ENCODE measurements around the gene KRTAP9-1.
"Not testable (repeated sequence)": the region's sequence is repeated elsewhere in the genome, so short reads cannot be mapped to it uniquely, and the experiment has no call there.

The KRTAP9-1 gene, protein sequence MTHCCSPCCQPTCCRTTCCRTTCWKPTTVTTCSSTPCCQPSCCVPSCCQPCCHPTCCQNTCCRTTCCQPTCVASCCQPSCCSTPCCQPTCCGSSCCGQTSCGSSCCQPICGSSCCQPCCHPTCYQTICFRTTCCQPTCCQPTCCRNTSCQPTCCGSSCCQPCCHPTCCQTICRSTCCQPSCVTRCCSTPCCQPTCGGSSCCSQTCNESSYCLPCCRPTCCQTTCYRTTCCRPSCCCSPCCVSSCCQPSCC

DNA sequence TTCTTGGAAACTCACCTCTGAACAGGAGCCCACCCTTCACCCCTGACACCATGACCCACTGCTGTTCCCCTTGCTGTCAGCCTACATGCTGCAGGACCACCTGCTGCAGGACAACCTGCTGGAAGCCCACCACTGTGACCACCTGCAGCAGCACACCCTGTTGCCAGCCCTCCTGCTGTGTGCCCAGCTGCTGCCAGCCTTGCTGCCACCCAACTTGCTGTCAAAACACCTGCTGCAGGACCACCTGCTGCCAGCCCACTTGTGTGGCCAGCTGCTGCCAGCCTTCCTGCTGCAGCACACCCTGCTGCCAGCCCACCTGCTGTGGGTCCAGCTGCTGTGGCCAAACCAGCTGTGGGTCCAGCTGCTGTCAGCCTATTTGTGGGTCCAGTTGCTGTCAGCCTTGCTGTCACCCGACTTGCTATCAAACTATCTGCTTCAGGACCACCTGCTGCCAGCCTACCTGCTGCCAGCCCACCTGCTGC is at the start of gene KRTAP9-1:
KRTAP9-1 (plus strand) TSS at position 51 of the 482 bp plus-strand sequence; CDS start at position 51, 0 bp downstream.
- not testable (repeated sequence) for DNase-seq

DNA sequence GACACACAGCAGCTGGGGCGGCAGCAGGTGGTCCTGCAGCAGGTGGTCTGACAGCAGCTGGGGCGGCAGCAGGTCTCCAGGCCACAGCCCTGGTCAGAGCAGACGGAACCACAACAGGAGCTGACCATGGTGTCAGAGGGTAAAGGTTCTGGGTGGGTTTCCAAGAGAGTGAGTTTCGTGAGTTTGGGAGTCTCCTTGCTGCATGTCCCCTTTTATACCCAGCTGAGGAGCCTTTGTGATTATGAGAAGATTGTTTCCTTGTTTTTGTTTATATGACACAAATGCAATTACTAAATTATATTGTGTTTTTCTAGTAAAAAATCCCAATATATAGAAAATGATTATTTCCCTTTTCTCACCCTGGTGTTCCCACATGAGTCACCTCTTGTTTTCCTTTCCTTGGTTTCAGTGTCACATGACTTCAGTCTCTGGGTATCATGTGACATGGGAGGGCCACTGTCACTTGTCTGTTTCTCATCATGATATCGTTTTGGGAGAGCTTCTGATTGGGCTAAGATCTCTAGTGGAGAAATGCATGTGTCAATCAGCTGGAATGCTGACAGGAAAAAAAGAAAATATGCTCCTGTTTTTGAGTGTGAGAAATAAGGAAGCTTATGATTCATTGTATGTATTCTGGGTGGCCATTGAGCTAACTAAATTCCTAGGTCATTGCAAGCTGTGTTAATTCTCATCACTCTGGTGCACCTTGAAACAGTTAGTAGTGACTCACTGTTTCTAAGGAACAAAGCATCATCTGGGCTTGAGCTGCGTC is 49.1 kb upstream of the KRTAP9-1 start, which contains the start of gene KRTAP4-6:
KRTAP4-6 (minus strand) TSS at position 185 of the 772 bp plus-strand sequence; CDS start at position 128, 57 bp downstream.
- DNase-seq, result no peak

DNA sequence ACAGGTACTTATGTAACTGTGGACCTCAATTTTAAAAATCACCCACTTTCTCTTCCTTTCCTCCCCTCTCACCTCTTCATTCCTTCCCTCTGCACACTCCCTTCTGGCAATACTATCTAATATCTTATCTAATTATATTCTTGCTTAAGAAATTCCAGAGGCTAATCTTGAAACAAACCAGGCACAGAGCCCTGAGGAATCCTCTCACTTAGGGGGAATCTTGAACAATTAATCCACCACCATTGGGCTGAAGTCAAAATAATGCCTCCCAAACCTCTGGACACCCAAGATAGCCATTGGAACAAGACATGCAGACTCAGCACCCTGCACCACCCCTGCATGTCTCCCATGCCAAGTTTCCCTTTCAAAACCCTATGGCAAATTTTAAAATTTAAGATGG is 48.3 kb upstream of the KRTAP9-1 start:
- no peak for DNase-seq

DNA sequence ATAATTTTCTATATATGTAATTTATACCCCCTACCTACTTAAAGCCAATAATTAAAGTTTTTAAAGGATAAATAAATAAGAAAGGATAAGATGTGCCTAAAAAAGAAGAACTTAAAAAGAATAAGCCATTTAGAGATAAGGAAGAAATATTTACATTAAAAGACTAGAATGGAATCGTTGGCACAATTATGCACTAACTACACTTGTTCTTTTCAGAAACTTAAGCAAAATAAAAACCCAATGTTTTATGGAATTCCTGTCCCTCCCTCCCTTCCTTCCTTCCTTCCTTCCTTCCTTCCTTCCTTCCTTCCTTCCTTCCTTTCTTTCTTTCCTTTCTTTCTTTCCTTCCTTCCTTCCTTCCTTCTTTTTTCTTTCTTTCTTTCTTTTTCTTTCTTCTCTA is 44.8 kb upstream of the KRTAP9-1 start:
- no peak for DNase-seq

DNA sequence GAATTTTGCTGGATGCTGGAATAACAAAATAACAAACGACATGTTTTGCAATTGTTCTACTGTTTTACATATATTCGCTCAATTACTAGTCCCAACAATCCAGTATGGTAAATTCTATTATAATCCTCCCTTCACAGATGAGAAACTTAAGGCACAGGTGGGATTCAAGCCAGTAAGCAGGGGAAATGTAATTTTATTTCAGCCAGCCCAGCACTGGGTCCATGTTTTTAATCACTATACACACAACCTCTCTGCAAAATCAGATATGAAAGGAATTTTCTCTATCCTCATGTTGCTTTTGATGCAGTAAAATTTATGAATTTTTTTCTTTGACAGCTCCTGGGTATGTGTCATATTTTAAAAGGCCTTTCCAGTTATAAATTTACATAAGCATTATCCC is 44.4 kb upstream of the KRTAP9-1 start:
- no peak for DNase-seq

DNA sequence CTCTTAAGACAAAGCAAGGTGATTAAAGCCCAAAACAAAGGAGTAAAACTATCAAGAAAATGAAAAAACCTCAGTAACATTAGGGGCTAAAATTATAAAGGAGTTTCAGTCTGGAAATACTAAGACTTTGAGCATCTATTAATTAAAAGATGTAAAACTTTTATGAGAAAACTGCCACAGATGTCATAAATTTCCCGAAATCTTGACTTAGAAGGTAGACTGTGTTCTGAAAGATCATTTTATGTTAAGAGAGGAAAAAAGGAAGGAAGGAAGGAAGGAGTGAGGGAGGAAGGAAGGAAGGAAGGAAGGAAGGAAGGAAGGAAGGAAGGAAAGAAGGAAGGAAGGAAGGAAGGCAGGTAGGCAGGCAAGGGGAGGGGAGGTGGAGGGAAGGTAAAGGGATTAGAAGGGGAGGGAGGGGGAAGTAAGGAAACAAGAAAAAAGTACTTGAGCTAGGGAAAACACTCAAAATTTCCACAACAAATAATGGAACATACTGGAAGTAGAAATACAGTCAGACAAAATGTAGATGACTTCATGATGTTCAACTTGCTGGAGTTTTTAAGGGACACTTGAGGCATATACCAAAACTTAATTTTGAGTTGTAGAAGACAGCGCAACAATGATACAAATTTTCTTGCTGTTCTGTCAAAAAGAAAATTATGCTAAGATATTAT is 42.0 kb upstream of the KRTAP9-1 start:
- DNase-seq, result no peak

DNA sequence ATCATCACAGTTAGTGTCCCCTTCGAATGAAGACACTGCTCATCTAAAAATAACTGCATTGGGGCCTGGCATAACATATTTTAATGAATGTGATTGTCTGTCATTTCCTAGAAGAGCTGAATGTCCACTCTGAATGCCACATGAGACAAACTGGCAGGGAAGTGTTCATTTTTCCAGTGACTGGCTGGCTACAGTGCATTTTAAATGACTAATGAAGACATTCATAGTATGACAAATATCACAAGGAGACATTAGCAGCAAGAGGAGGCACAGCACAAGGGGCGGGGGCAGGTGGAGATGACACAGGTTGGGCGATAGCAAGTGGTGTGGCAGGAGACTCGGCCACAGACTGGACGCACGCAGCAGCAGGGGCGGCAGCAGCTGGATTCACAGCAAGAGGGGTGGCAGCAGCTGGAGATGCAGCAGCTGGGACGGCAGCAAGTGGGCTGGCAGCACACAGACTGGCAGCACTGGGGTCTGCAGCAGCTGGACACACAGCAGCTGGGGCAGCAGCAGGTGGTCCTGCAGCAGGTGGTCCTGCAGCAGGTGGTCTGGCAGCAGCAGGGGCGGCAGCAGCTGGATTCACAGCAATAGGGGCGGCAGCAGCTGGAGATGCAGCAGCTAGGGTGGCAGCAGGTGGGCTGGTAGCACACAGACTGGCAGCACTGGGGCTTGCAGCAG is 40.6 kb upstream of the KRTAP9-1 start:
- not testable (repeated sequence) for DNase-seq

DNA sequence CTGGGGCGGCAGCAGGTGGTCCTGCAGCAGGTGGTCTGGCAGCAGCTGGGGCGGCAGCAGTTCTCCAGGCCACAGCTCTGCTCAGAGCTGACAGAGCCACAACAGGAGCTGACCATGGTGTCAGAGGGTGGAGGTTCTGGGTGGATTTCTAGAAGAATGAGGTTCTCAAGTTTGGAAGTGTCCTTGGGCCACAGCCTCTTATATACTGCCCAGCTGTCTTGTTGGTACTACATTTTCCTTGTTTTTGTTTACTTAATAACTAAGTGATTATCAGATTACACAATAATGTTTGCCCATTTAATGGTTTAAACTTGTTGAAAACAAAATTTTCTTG is 40.1 kb upstream of the KRTAP9-1 start, which contains the start of gene KRTAP4-5:
KRTAP4-5 (minus strand) TSS at position 174 of the 334 bp plus-strand sequence; CDS start at position 116, 58 bp downstream.
- DNase-seq, result no peak

DNA sequence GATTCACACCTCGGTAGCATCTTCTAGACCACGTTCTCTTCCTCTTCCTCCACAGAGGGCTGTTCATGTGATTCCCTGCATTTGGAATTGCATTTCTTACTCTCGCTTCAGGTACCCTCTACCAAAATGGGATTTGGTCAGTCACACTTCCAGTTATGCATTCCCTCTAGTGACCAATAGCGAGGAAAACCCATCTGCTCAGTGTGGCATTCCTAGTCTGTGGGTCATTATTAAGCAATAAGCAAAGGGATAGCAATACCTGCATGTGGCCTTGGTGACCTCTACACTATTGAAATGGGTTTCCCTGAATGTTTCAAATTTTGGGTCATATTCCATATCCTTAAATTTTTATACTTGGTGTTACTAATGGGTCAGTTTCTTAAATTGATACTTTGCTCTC is 39.7 kb upstream of the KRTAP9-1 start:
- no peak for DNase-seq

DNA sequence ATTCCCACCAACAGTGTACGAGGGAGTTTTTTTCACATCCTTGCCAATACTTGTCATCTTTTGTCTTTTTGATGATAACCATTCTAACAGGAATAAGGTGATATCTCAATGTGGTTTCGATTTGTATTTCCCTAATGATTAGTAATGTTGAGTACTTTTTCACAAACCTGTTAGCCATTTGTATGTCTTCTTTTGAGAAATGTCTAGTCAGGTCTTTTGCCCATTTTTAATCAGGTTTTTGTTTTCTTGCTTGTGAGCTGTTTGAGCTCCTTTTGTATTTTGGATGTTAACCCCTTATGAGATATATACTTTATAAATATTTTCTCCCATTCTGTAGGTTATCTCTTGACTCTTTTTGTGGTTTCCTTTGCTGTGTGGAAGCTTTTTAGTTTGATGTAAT is 38.2 kb upstream of the KRTAP9-1 start:
- no peak for DNase-seq

DNA sequence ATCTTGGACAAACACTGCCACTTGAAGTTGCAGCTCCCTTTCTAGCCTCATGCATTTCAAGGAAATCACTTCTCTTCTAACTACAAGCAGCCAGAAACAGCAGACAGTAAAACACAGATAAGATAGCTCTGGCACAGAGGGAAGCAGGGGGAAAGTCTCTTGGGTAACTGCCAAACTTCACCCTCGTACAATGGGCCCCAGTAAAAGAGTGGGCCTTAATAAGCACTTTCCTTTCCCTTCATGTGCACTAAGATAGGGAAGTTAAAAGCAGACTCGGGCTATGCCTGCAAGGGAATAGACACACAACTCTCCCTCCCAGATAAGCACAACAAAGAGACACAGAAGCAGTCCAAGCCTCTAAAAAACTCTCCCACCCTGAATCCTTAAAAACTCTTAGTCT is 35.8 kb upstream of the KRTAP9-1 start:
- DNase-seq, result no peak

DNA sequence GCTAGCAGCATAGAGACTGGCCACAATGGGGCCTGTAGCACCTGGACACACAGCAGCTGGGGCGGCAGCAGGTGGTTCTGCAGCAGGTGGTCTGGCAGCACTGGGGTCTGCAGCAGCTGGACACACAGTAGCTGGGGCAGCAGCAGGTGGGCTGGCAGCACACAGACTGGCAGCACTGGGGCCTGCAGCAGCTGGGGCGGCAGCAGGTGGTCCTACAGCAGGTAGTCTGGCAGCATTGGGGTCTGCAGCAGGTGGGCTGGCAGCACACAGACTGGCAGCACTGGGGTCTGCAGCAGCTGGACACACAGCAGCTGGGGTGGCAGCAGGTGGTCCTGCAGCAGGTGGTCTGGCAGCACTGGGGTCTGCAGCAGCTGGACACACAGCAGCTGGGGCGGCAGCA is 29.5 kb upstream of the KRTAP9-1 start:
- not testable (repeated sequence) for DNase-seq

DNA sequence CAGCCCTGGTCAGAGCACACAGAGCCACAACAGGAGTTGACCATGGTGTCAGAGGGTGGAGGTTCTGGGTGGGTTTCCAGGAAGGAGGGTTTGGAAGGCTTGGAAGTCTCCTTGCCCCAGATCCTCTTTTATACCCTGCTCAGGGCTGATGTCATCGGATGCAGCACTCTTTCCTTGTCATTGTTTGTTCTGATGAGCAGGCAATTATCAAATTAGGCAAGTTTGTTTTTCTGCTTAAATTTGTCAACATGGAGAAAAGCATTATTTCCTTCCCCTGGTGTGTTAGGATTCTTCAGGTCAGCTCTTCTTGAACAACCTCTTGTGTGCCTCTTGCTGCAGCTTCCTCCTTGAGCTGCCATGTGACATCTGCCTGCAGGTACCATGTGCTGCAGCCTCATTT is 29.0 kb upstream of the KRTAP9-1 start, which contains the start of gene KRTAP4-4:
KRTAP4-4 (minus strand) TSS at position 101 of the 400 bp plus-strand sequence; CDS start at position 44, 57 bp downstream.
- no peak for DNase-seq

DNA sequence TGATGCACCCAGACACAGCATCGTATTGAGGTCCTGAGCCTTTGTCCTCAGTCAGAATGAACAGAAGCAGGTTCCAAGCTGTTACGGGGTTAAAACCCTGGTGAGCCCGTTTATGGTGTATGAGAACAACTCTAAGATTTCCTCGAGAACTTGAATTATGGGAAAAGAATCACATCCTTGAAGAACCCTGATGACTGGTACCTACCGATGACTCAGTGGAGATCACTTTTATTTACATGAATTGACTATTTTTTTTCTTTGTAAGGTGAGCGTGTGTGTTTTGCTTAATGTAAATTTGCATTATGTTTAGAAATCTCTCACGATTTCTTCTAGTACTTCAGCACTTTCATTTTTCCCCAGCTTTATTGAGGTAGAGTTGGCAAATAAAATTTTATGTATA is 25.9 kb upstream of the KRTAP9-1 start:
- no peak for DNase-seq

DNA sequence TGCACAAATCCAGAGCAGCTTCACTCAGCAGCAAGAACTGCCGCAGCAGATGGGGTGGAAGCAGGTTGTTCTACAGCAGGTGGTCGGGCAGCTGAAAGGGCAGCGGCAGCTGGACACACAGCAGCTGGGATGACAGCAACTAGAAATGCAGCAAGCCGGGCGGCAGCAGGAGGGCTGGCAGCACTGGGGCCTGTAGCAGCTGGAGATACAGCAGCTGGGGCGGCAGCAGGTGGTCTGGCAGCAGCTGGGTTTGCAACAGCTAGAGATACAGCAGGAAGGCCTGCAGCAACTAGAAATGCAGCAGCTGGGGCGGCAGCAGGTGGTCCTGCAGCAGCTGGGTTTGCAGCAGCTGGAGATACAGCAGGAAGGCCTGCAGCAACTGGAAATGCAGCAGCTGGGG is 22.1 kb upstream of the KRTAP9-1 start:
- peak; percentile 32 for DNase-seq

DNA sequence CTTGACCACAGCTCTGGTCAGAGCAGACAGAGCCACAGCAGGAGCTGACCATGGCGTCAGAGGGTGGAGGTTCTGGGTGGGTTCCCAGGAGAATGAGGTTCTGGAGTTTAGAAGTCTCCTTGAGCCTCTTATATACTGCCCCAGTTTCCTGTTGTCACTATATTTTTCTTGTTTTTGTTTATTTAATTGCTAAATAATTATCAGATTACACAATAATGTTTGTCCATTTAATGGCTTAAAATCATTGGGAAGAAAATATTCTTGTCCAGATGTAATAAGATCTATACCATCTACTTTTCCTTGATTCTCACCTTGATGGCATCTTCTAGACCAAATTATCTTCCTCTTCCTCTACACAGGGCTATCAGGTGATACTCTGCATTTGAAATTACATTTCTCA is 21.6 kb upstream of the KRTAP9-1 start, which contains the start of gene KRTAP4-3:
KRTAP4-3 (minus strand) TSS at position 101 of the 400 bp plus-strand sequence; CDS start at position 52, 49 bp downstream.
- no peak for DNase-seq

DNA sequence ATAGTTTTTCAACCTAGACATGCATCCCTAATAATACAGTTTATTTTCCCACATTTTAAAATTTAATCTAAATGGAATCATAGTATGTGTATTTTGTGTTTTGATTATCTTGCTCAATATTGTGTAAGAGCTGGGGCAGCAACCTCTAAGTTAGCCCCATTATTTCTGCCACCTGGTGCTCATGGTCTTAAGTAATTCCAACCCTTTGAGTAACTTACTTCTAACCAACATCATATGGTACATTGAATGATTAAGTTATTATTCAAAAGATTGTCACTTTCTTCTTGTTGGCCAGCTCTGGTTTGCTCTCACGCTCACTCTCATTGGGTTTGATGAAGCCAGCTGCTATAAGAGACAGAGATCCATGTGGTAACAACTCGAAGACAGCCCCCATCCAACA is 17.8 kb upstream of the KRTAP9-1 start:
- no peak for DNase-seq

DNA sequence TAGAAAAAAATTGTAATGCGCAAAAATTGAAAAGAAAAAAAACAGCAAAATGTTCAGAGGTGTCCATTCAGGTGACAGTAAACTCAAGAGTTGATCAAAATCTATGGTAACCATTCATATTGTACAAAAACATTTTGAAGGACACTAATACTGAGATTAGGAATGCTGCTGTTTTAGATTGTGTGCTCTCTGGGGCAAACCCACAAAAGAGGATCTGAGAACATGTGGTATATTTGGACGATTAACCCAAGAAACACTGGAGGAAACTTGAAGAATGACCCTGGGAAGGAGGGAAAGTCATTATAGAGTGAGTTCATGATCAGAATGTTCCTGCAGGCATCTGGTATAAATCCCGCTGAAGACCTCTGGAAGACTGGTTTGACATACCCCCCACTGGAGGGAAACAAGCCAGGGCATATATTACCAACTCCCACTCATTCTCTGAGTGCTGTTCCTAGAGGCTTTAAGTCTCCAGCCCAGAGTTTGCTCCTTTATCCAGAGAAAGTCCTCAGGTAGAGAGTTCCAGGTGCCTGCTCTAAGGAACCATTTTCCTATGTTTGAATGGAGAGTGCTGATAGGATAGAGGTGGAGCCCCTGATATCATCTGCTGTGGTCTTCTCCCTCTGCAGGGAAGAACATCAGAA is 12.8 kb upstream of the KRTAP9-1 start:
- DNase-seq, result no peak

DNA sequence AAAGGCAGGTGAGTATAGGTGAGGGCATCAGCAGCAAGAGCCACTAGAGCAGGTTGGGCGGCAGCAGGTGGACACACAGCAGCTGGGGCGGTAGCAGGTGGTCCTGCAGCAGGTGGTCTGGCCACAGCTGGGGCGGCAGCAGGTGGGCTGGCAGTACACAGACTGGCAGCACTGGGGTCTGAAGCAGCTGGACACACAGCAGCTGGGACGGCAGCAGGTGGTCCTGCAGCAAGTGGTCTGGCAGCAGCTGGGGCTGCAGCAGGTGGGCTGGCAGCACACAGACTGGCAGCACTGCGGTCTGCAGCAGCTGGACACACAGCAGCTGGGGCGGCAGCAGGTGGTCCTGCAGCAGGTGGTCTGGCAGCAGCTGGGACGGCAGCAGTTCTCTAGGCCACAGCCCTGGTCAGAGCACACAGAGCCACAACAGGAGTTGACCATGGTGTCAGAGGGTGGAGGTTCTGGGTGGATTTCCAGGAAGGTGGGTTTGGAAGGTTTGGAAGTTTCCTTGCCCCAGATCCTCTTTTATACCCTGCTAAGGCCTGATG is 11.9 kb upstream of the KRTAP9-1 start, which contains the start of gene KRTAP4-2:
KRTAP4-2 (minus strand) TSS at position 495 of the 545 bp plus-strand sequence; CDS start at position 438, 57 bp downstream.
- no peak for DNase-seq

DNA sequence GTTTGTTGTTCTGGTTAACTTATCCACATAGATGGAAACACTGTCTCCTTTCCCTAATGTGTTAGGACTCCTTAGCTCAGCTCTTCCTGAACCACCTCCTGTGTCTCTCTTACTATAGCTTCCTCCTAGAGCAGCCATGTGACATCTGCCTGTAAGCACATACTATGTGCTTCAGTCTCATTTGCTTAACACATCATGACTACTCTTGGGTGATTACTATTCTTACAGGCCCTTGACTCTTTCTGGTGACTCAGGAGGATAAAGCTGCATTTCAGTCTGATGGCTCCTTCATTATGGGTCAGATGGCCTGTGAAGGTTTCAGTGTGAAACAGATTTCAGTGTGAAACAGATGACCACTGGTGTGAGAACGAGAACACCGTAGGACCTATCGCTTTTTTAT is 11.3 kb upstream of the KRTAP9-1 start:
- DNase-seq, result no peak

DNA sequence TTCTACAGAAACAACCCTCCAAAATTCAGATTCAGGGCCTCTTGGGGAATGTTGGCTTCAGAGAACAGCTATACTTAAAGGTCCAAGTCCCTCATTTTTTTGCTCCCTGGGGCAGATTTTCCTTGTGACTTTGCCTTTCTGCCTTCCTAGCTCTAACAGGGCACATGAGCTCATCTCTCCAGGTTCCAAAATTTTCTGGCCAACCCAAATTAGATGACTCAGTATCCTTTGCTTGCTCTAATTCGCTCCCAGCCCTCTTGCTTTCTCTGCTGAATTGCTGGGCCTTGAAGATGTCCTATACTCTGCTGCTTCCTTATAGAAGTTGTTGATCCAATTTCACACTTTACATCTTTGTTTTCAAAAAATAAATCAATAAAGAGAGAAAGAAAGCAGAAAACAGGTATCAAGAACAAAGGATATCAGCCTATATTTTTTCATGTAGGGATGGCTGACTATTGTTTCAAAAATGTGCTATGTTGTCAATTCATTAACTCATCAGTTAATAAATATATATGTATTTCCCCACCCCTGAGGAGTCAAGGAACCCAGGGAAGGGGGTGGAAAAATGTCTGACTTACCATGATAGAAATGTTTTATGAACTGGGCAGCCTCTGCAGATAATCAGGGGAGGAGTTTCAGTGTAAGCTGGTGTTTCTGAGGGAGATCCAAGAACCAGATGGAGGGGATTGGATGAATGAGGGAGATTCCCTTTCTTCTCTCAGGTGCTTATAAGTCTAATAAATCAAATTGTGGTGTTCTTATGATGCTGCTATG is 10.7 kb upstream of the KRTAP9-1 start:
- no peak for DNase-seq

Measured in DMS153 (cell line).